Measurements from ENCODE around the gene TMPRSS13.
A peak's percentile ranks its signal among the peaks of the same experiment; 100 is the strongest.
"Not testable (repeated sequence)": the region's sequence is repeated elsewhere in the genome, so short reads cannot be mapped to it uniquely, and the experiment has no call there.

TMPRSS13 gene

DNA sequence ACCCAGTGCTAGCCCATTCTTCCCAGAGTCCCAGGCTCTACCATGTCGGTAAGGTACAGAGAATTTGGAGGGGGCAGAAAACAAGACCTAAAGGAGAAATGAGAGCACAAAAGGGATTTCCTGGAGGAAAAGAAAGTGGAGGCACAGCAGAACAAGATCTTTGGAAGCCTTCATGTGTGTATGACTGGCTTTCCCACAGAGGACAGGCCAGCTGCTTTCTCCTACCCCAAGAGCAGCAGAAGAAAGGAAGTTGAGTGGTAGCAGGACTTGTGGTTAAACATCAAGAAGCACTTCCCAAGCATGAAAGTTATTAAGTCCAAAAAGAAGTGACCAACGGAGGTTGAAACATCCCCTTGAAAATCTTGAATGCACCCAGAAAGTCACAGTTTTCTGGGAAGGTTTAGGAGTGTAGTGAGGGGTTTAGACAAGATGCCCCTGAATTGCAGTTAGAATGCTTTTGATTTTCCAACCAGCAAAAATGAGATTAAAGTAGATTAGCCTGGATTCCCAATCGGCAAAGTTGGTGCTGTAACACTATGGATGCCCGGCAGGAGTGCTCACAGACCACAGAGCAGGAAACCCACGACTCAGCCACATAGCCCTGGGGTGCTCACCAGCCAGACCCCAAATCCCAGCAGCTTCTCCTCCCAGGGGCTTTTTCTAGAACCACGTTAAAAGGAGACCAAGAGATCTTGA is 608 bp downstream of the TMPRSS13 start:
- DNase-seq = no peak

DNA sequence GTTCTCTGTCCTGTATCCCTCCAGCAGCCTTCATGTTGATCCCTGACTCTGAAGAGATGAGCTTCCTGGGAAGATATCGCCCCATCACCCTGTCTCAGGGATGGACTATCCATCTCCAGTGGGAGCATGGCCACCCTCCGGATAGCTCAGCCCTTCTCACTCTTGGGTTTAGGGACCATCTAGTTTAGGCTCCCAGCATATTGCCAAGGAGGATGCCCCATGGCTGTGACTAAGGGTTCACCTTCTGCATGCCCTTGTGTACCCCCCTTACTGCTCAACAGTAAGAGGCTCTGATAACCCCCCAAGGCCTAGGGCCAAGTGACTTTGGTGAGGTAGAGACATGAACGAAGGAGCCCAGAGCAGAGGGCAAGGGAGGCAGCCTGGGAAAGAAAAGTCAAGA is 1.3 kb downstream of the TMPRSS13 start:
- no peak for DNase-seq

DNA sequence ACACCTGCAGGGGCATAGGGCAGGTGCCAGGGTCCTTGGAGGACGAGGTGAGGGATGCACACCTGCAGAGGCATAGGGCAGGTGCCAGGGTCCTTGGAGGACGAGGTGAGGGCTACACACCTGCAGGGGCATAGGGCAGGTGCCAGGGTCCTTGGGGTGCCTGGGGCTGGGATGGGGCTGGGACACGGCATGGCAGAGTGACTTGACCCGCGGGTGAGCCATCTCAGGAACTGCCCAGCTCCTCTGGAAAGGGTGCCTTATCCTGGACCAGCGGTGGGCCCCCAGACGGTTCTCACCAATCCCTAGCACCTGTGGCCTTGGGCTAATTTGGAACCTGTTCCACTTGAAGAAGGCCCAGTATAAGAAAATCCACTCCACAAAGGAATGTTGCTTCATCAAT is 3.0 kb downstream of the TMPRSS13 start:
- not testable (repeated sequence) for DNase-seq

DNA sequence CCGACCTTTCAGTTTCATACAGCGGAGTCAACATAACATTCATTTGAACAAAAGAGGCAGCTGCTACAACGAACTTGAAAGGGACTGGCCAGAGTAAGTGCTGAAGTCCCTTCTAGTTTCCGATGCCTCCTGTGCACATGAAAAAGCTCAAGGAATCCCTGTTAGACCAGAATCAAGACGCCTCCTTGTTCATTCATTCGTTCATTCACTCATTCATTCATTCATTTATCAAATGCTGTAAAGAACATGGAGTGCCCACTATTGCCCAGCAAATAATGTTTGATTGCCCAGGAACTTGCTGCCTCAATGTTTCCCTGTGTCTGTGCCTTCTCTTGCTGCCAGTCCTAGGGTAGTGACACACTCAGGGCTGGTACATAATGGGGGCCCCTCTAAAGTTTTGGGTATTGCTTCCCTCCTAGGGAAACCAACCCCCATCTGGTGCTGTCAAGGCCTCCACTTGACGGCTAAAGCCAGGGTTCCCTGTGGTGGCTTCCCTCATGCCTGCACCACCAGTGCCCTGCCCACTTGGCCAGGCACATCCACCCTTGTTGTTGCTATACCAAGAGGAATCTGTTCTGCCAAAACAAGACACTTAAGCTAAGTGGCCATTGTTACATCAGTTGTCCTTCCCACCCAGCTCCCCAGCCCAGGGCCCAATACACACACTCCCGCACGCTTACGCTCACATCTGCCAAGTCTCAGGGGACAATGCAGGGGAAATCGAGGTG is 3.8 kb downstream of the TMPRSS13 start:
- DNase-seq = no peak

DNA sequence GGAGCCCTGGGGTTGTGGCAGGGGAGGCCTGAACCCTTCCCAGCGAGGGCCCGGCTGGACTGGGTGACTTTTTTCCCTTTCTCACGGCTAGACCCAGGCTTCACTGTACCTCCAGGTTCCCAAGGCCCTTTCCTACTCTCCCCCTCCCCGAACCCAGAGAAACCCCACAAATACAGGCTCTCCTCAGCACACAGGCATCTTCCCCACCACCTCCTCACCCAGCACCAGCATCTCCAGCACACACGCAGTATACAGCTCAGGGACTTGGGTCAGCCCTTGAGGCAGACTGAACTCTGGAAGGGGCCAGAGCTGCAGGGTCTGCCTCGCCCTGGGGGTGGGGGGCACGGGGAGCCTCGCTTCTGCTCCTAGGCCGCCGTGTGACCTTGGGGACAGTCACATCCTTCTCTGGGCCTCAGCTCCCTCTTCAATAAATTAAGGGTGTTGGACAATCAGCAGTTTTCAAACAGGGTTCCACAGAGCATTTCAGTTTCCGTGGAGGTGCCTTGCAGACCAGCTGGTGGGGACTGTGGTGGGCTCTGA is 4.5 kb downstream of the TMPRSS13 start:
- DNase-seq = no peak

DNA sequence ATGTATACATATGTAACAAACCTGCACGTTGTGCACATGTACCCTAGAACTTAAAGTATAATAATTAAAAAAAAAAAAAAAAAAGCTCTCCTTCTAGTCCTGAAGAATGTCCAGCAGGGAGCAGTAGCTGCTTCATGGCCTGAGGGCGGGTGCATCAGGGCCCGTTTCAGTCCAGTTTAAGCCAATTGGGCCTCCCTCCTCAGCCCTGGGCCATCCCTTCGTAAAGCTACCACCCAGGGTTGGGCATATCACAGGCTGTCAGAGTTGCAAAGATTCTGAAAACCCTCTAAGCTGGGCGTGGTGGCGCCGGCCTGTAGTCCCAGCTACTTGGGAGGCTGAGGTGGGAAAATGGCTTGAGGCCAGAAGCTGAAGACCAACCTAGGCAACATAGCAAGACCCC is 5.4 kb downstream of the TMPRSS13 start:
- DNase-seq = no peak

DNA sequence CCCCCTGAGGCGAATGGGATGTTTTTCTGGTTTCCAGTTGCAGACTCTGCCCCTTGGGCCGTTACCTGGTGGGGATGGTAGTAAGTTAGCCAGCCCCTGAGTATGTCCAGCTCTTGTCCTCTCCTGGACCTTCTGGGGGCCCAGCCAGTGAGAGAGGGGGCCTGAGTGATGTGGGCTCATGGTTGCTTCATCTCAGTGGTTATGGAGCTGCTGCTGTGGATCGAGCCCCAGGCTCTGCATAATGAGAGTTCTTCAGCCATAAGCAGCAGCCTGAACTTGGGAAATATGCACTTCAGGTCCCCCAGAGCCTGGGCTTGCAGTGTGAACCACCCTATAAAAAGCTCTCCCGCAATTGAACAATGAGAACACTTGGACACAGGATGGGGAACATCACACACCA is 5.9 kb downstream of the TMPRSS13 start:
- DNase-seq = no peak

DNA sequence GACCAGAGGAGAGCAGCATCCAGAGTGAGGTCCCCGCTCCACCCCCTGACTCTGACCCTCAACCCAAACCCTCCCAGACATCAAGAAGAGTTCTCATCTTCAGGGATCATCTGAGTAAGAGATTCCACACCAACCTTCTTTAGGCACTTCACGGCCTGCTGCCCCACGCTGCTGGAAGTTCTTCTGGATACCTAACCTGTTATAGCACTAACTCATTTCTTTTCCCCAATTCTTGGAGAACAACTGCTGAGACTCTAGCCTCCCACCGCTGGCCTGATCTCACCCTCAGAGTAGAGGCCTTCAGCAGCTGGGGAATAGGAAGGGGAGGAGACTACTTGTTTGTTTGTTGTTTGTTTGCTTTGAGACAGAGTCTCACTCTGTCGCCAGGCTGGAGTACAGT is 7.3 kb downstream of the TMPRSS13 start:
- DNase-seq = no peak

DNA sequence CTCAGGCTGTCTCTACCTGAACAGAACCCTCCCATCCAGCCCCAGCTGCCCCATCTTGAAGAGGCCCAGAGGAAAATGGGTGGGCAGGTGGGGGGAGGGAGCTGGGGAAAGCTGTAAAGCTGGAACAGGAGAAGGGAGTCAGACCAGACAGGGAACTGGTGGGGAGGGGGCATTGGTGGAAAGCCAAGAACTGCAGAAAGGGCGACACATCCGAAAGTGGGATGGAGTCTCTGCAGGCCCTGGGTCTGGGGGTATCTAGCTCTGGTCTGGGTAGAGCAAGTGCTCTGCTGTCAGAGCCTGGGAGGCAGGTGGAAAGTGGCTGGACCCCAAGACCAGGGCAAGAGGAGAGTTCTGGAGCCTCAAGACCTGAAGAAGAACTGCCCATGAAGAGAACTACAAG is 7.7 kb downstream of the TMPRSS13 start:
- no peak for DNase-seq

DNA sequence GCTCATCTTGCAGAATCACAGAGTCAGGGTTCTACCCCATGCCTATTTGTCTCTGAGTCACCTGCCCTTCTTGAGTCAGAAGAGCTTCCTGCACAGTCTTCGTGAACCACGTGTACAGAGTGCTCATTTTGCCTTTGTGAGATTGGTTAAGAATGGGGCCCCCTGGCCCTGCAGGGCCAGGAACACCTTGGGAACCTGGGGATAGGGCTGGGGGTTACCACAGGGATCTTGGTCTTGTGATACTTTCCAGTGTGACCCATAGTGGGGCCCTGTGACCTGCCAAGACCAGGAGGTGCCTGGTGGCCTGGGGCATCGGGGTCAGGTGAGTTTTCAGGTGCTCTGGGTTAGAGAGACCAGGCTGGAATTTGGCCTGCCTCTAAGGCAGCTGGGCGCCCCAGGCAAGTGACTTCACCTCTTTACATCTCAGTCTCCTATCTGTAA is 9.4 kb downstream of the TMPRSS13 start:
- DNase-seq = peak; percentile 28

DNA sequence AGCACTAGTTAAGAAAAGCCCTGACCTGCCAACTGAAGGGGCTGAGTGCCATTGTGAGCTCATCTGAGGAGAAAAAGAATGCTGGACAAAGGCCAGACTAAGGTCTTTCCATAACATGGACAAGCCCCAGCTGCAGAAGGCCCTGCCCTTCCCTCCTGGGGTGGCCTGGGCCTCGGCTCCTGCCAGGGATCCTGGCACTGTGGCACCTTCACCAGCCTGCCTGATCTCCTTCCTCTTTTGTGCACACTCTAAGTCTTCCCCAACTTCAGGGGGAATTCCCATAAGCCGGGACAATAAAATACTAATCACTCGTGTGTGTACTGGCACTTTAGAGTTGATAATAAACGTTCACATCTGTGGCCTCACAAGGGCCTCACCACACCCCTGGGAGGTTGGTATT is 9.9 kb downstream of the TMPRSS13 start:
- DNase-seq = no peak

DNA sequence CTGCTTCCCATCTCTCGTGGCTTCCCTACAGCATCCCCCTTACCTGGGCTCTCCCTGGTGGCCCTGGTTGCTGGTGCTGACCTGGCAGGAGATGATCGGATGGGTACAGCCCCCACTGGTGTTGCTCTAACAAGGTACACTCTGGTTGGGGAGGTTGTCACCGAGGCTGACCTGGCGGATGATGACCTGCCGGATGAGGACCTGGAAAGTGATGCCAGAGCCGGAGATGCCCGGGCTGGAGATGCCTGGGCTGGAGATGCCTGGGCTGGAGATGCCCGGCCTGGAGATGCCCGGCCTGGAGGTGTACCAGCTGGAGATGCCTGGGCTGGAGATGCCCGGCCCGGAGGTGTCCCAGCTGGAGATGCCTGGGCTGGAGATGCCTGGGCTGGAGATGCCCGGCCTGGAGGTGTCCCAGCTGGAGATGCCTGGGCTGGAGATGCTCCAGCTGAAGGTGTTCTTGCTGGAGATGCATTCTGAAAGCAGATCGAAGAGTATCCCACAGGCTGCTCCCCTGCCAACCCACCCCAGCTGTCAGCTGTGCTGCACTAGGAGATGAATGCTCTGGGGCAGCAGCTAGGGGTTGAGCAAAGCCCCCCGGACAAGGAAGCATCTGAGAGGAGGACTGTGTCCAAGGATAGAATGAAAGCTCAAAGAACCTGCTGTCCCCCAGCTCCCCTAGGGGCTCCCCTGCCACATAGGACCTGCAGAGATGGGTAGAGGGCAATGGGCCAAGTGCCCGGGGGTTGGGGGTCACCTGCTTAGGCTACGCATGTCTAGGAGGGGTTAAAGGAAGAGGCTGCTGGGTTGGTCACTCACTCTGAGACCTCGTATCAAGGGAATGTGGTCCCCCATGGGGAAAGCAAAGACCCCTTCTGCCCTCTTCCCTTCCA is 10.6 kb downstream of the TMPRSS13 start:
- DNase-seq = no peak

DNA sequence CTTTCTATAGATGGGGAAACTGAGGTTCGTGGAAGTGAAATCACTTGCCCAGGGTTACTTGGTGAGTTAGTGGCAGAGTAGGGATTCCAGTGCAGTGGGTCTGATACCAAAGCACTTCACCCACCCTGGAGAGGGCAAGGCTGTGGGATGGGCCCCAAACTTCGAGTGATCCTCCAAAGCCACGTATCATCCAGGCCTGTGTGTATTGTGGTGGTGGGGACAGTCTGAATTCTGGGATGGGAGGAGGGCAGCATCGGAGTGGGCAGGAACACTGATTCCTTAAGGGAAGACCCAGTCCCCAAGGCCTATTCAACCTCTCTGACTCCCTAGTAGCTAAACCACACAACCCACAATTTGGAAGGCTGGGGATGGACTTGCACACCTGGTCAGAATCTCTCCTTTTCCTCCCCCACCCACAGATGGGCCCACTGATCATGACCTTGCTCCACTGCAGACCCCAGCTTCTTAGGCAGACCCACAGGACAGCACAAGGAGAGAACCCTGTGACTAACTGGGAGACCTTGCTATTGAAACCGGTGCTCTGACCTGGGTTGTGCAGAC is 11.5 kb downstream of the TMPRSS13 start:
- DNase-seq = no peak

DNA sequence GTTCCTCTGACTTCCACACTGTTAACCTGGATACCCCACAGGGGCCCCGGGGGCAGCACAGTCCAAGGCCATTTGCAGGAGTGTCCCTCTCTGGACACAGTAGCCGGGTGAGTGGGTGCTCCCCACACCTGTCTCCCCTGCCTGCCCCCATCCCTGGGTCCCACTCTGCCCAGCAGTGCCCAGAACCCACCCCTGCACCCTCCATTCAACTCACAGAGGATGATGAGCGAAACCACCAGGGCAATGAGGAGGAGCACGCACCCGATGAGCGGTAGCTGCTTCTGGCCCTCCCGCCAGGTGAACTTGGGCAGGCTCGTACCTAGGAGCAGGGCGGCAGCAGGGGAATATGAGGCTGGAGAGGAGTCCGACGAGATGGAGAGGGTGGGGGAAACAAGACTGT is 12.2 kb downstream of the TMPRSS13 start:
- DNase-seq = no peak

DNA sequence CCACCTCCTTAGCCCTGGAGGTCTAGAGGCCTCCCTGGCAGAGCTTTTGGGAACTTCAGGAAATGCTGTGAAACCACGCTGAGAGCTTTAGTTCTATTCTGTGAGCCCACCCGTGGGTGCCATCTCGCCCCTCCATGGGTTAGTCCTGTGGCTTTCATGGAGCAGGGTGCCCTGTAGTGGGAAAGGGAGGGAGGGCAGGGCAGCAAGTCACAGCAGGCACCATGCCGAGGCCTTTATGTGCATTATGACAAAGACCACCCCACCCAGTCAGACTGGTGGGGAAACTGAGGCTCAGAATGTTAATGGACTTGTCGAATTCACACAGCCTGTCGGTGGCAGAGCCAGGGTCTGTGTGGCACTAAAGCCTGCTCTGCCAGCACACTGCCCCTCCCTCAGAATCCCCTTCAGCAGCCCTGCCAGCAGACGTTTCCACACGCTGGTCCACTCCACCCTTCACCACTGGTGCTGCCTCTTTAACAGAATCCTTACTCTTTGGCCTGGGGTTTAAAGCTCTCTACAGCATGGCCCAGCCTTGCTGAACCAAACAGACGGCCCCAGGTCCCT is 13.4 kb downstream of the TMPRSS13 start:
- no peak for DNase-seq

DNA sequence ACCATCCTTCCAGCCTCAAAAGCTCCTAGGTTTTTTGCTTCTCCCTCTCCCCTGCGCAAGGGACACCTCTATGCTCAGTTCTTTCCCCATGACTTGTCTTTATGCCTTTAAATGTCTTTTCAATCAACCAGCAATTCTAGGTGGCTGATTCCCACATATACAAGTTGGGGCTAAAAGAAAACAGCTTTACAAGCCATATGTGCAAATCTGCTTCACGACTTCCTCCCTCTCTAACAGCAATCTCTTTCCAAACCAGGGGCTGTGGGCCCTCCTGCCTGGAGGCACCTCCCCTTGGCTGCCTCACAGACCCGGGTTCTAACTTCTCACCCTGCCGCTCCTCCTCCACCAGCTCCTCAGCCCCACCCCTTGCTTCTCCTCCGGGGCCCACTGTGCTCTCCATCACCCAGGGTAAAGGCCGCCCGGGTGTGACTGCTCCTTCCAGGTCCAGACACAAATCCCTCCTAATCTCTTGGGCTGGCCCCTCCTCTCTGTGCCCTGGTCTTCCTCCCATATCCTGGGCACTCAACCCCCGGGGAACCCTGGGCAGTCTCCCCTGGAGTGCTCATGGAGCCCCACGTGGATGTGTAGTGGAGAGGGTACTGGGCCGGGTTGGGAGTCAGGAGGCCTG is 14.1 kb downstream of the TMPRSS13 start:
- DNase-seq = no peak

DNA sequence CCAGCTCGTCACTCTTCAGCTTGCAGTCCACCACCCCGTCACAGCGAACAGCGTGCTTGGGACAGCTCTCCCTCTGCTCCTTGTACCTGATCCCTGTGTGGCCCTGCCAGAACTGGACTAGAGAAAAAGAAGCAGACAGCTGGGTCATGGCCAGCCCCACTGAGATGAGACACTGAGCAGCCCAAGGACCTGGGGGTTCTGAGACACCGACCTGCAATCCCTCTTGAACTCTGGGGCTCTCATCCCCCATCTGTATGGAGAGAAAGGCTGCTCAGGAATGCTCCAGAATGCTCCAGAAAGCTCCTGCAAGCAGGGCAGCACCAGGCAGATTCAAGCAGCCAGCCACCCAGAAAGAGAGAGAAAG is 14.8 kb downstream of the TMPRSS13 start:
- no peak for DNase-seq

DNA sequence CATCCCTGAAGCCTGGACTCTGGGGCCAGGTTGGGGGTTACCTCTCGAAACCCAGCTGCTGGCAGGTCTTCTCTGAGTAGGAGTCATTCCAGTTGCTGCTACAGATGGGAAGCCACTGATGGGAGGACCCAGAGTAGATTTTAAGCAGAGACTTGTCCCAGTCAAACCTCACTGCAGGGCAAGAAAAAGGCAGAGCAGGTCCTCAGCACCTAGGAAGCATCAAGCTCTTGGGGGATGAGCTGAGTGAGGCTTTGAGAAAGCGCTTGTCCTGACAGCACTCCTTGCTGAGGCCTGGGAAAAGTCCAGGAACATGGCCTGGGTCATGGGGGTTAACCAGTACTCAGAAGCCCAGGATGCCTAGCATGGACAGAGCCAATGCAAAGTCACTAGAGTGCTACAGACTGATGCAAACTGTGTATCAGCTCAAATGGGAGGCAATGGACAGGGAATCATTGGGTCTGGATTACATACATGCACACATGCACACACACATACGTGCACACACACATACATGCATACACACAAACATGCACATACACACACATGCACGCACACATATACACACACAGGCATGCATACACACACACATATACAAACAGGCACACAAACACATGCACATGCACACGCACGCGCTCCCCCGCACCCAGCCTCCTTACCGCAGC is 15.3 kb downstream of the TMPRSS13 start:
- no peak for DNase-seq

DNA sequence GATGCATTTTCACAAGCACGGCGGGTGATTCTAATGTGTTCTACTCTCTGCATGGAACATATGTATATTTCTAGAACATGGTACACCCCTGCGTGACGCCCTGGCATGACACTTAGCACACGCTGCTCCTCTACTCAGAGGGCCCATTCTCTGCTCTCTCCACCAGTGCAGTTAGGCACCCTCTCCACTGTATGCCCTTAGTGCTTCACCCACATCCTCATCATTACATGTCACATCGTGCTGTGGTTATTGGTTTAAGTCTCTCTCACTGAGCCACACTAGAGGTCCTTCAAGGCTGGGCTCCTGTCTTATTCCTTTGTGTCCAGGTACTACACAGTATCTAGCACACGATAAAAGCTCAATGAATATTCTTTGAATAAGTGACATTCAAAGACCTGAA is 16.7 kb downstream of the TMPRSS13 start:
- DNase-seq = no peak

DNA sequence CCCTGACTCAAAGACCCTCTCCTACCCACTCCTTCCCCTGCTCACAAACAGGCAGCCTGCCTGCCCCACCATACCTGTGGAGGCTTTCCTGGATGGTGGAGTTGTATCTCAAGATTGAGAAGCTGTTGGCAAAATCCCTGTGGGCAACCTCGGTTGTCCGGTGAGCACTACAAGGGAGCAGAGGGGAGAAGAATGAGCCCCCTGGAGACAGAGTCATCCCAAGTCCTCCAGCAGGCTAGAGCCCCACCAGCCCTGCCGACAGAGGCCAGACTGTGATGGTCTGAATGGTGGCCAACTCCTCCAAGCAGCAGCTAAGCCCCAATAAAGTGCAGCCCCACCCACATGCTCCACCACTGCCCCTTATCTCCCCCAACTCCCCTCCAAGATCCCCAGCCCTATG is 17.5 kb downstream of the TMPRSS13 start:
- DNase-seq = no peak

DNA sequence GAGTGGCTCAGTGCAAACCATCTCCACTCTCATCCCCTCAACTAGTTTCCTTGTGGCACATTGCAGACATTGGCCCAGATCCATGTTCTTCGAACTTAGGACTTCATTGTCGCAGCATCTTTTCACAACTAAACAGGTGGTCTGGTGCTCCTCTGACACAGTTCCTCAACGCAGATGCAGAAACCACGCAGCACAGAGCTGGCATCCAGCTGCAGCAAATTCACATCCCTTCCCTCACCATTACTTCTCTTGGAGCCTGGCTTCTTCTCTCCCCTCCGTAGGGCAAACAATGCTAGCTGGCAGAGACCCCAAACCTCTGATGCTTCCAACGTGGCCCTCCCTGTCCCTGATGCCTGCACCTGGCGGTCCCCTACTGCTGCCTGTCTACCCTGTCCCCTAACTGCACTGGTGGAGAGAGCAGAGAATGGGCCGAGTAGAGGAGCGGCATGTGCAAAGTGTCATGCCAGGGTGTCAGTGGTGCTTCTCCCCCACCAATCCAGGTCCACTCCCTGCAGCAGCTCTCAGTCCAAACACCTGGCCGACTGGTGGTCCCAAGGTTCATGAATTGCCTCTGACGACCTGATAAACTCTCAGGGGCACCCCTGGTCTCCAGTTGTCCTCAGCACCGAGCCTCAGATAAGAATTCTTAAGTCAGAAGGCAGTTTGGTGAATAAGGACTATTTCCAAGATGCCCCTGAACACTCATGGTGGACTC is 18.1 kb downstream of the TMPRSS13 start:
- DNase-seq = no peak
